HCT116 (cell line): ENCODE data around the gene EVI5.

ENCODE experiments used
- CTCF ChIP-seq, 3 experiments: fragments of 200-600 bp in 1 of 3; sonication (generic) in 1 of 3; IDR thresholded peaks in 2 of 3; conservative IDR thresholded peaks in 1 of 3; 2 replicates each; pipeline ENCODE4 v1.5.1; 2012 to 2017; ENCODE audit warnings: low read depth in 2 of 3, low read length in 2 of 3, antibody characterized with exemption in 1 of 3, borderline replicate concordance in 1 of 3, control low read depth in 1 of 3, mild to moderate bottlenecking in 1 of 3, mixed read lengths in 1 of 3, mixed run types in 1 of 3, moderate library complexity in 1 of 3; ENCODE audit not compliant: insufficient read depth in 1 of 3
- RAD21 ChIP-seq: IDR thresholded peaks from 2 replicates; pipeline ENCODE4 v1.6.1; 2012; ENCODE audit warnings: low read depth, mild to moderate bottlenecking
- SIN3A ChIP-seq: IDR thresholded peaks from 2 replicates; pipeline ENCODE4 v1.6.1; 2012; ENCODE audit warnings: low read depth

GRCh38 chr1:92784021-92784638 lies 778 bp downstream of the EVI5 start:
- TF ChIP-seq RAD21 = no peak
- no peak for TF ChIP-seq SIN3A
- TF ChIP-seq CTCF (IDR thresholded peaks at IDR 0.05 in 2 of 3, conservative IDR thresholded peaks at IDR 0.05 in 1 of 3; ENCODE audit: borderline replicate concordance in 1 of 3, insufficient read depth in 1 of 3, low read depth in 2 of 3, low read length in 2 of 3) = no peak
